NCI-H2029 treated with DMSO at 0.1 percent for 48 hours (cell line): ENCODE measurements around the gene NKD1.
"Not testable (repeated sequence)": the region's sequence is repeated elsewhere in the genome, so short reads cannot be mapped to it uniquely, and the experiment has no call there.

Source experiments
- DNase-seq: peaks from one replicate; lab custom pipeline; 2025; lab: John Stamatoyannopoulos, UW

The NKD1 gene

GRCh38 chr16:50519602-50520001 is 28.6 kb upstream of the NKD1 start:
- no peak for DNase-seq

DNA sequence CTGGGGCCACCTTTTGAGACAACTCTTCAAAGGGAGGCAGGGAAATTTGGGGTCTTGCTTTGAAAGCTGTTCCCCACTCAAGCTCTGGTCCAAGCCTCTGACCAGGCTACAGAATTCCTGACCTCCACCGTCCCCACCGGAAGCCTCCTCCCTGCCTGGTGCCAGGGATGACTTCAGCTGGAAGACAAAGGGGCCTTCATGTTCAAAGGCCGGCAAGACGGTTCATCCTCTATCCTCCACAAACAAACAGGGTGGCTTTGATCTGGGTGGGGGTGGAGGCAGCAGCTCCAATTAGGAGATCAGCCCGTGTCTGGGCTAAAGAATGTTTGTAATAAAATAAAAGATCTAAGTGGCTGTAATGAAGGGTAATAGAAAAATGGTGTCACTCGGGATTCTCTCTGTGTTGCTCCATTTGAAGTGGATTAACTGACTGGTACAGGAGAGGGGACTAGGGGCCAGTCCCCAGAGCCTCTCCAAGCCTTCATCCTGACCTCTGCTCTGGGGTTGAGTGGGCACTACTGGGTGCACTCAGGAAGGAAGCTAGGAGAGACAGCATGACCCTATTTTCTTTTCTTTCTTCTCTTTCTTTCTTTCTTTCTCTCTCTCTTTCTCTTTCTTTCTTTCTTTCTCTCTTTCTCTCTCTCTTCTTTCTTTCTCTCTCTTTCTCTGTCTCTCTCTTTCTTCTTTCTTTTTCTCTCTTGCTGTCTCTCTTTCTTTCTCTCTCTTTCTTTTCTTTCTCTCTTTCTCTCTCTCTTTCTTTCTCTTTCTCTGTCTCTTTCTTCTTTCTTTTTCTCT is 27.5 kb upstream of the NKD1 start:
- DNase-seq = no peak

GRCh38 chr16:50521246-50521900 is 26.8 kb upstream of the NKD1 start:
- no peak for DNase-seq

DNA sequence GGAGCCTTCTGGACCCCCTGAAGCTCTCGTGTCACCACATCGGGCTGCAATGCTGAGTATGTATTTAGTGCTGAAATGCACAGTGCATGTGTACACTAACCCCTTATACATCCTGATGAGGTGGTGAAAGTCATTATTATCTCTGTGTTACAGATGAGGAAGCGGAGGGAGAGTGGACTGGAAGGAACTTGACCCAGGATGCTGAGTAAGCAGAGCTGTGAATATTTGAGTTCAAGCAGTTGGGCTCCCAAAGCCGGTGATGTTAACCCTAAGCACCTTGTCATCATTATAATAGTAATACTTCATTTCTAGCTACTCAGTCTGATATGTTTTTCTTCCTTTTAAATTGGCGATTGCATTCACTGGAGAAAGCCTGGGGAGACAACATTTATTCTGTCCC is 25.9 kb upstream of the NKD1 start:
- DNase-seq = no peak

- no peak for DNase-seq
These were observed 24.5 kb upstream of the NKD1 start for GRCh38 chr16:50523710-50524109.

- DNase-seq = no peak
These were observed 22.9 kb upstream of the NKD1 start for GRCh38 chr16:50525262-50525661.

- DNase-seq = no peak
These were observed 22.5 kb upstream of the NKD1 start for GRCh38 chr16:50525716-50526115.

- no peak for DNase-seq
These were observed 21.9 kb upstream of the NKD1 start for GRCh38 chr16:50526249-50526648.

DNA sequence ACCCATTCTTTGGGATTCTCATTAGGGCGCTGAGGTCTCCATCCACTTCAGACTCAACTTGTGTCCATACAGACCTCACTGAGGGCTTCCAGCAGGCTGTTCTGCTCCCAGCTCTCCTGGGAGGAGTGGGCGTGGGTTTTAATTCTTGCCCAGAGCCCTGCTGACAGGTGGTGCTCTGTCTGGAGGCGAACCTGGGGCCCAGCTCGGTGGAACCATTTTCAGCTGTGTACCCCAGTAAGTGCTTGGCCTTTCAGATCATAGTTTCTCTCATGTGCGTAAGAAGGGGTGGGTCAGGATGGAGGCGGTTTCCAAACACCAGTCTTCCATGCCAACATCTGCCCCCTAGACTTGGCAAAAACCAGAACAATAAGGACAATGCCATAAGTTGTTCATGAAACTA is 21.4 kb upstream of the NKD1 start:
- DNase-seq = no peak

- no peak for DNase-seq
These were observed 19.4 kb upstream of the NKD1 start for GRCh38 chr16:50528820-50529219.

DNA sequence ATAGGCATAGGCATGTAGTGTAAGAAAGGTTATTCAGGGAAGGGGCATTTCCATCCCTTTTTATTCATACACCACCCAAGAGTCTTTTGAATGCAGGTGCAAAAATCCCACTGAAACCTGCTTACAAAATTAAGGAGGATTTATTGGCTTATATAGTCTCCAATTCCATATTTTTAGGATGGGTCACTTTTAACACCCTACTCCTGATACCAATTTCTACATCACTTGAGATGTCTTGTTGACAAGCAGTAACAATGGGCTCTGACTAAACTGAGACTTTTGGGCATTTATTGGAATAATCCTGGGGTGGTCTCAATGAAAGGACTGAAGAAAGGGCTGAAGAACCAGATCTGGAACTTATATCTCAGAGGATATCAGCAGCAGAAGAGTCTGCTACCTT is 18.9 kb upstream of the NKD1 start:
- DNase-seq = no peak

- no peak for DNase-seq
These were observed 17.6 kb upstream of the NKD1 start for GRCh38 chr16:50530277-50531236.

DNA sequence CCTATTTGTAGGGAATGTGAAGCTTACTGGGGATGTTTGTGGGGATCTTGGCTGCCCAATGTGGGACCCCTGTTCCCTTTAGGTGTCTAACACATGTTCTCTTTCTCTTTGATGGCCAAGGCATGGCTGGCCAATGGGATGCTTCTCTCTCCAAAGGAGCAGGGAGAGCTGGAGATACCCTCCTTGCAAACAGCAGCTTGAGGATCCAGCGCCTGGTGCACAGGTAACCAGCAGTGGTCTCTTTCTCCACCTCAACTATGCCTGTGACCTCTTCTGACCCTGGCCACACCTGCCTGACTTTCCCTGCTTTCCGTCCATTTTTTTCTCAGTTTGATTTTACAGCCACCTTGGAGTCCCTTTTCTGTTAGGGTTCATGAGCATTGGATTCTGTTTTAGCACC is 16.8 kb upstream of the NKD1 start:
- DNase-seq = no peak

DNA sequence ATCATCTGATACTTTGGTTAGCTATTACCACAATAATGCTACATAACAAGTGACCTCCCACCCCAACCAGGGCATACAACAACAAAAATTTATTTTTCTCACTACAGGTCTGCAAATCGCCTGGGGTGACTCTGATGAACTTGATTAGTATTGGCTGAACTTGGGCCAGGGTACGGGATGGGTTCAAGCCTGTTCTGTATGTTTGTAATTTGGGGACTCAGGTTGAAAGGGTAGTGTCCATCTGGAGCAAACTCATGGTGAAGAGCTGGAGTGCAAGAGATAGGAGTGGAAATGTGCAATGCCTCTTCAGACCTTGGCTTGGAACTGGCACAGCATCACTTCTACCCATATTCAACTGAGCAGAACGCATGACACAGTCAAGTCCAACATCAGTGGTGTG is 16.3 kb upstream of the NKD1 start:
- DNase-seq = no peak

- DNase-seq = no peak
These were observed 15.6 kb upstream of the NKD1 start for GRCh38 chr16:50532576-50532975.

GRCh38 chr16:50533317-50533716 is 14.9 kb upstream of the NKD1 start:
- no peak for DNase-seq

DNA sequence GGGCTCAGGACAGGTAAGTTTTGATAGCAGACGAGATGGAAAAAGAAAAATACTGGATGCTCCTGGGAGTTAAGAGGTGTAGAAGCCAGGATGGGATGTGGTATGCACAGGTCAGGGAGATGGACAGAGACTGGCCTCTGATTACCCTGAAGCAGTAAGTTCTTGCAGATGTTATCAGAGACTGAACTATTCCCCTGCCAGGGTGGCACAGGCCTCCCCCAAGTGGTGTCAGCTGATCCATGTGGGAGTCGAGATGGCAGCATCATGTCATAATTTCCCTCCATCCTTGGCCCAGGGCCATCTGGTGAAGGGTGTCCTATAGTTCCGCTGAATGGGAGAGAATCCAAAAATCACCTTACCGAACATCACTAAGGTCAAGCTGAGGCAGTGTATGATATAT is 14.1 kb upstream of the NKD1 start:
- no peak for DNase-seq

GRCh38 chr16:50534556-50534955 is 13.6 kb upstream of the NKD1 start:
- DNase-seq = no peak

DNA sequence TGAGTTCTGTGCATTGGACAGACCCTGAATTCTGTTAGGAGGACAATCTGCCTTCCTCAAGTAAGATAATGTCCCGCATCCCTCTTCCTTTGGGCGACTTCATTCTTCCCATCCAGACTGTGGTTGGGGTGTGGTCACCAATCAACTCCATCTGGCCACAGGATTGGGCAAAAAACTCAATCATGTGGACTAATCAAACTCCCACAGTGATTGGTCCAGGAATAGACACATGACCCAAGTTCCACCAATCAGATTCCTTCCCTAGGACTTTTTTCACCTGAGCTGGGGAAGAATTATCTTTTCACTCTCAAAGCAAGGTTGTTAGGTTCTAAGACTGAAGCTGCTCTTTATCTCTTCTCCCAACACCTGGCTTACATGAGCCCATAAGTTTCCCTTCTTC is 13.2 kb upstream of the NKD1 start:
- no peak for DNase-seq

DNA sequence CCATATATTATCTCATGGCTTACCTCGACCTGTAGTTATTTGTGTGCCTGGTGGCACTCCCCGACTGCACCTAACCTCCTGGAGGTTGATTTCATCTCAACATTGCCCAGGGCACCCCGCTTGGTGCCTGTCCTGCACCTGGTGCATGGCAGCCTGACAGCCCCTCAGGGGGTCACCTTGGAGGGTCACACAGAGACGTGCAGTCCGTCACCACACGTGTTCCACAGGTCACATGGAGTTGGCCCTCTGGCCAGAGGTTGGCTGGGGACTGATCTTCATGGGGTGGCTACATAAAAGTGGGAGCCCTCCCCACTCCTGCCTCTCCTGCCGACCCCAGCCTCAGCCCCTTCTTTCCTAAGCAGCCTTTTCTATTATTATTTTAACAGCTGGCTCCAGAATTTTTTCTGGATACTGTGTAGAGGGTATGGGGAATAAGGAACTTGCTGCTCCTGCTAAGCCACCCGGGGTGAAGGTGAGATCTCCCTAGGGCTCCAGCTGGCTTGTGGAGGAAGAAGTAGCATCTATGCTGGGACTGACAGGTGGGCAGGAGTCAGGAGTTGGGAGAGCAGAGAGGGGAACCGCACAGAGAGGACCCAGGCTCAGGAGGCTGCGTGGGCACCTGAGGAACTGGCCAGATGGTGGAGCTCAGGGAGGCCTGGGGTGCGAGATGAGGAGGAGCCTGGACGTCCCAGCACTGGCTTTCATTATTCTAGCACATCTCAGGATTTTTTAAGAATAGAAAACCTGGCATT is 12.5 kb upstream of the NKD1 start:
- no peak for DNase-seq

DNA sequence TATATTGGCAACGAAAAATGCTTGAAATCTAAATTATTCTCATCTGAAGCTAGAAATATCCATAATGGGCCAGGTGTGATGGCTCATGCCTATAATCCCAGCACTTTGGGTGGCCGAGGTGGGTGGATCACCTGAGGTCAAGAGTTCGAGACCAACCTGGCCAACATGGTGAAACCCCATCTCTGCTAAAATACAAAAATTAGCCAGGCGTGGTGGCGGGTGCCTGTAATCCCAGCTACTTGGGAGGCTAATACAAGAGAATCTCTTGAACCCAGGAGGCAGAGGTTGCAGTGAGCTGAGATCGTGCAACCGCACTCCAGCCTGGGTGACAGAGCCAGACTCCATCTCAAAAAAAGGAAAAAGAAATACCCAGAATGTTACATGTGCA is 11.9 kb upstream of the NKD1 start:
- not testable (repeated sequence) for DNase-seq
